ENCODE data around the gene ROM1.

GRCh38 chr11:62602141-62603071 is 10.7 kb upstream of the ROM1 start:
- TF ChIP-seq POLR2A (IDR thresholded peaks at IDR 0.05; ENCODE audit: low read depth, low read length) (no peak), POLR2AphosphoS5 (IDR thresholded peaks at IDR 0.05; ENCODE audit: low read depth, low read length) (no peak), TAF1 (IDR thresholded peaks at IDR 0.05; ENCODE audit: borderline replicate concordance, low read depth, low read length) (no peak)

Data from GM12892 (cell line).